Smooth muscle cell (in vitro differentiated cells): ENCODE measurements around the gene ZBTB21. TPM values are rescaled to one million over a fixed set of nuclear protein-coding genes. Genes with fewer than 3 reads are reported as not detected.
A peak's percentile ranks its signal among the peaks of the same experiment; 100 is the strongest.

Experiments used
- DNase-seq: peaks from one replicate; lab custom pipeline; 2025; ENCODE audit not compliant: unreplicated experiment; lab: John Stamatoyannopoulos, UW
- H2AFZ ChIP-seq: fragments of 200-600 bp; sonication (generic); 2 replicates; pipeline ENCODE4 v1.6.0; 2016; ENCODE audit warnings: antibody characterized with exemption, low read depth, mild to moderate bottlenecking
- H3F3A ChIP-seq: fragments of 200-600 bp; sonication (generic); 2 replicates; pipeline ENCODE4 v1.6.0; 2017; ENCODE audit warnings: antibody characterized with exemption, low read depth
- H3K27ac ChIP-seq: fragments of 200-600 bp; sonication (generic); 2 replicates; pipeline ENCODE4 v1.5.1; 2016; ENCODE audit warnings: low read depth, mild to moderate bottlenecking
- H3K27me3 ChIP-seq: fragments of 200-600 bp; sonication (generic); 2 replicates; pipeline ENCODE4 v1.6.1; 2016; ENCODE audit warnings: low read depth, mild to moderate bottlenecking
- H3K36me3 ChIP-seq: fragments of 200-600 bp; sonication (generic); 2 replicates; pipeline ENCODE4 v1.5.1; 2016; ENCODE audit warnings: low read depth
- H3K4me1 ChIP-seq: fragments of 200-600 bp; sonication (generic); 2 replicates; pipeline ENCODE4 v1.5.1; 2016; ENCODE audit warnings: low read depth
- H3K4me2 ChIP-seq: fragments of 200-600 bp; sonication (generic); 2 replicates; pipeline ENCODE4 v1.6.0; 2016; ENCODE audit warnings: mild to moderate bottlenecking
- H3K4me3 ChIP-seq: fragments of 200-600 bp; sonication (generic); 2 replicates; pipeline ENCODE4 v1.5.1; 2016; ENCODE audit warnings: mild to moderate bottlenecking
- H3K79me2 ChIP-seq: fragments of 200-600 bp; sonication (generic); 2 replicates; pipeline ENCODE4 v1.6.0; 2016; ENCODE audit warnings: low read depth, mild to moderate bottlenecking
- H3K9ac ChIP-seq: fragments of 200-600 bp; sonication (generic); 2 replicates; pipeline ENCODE4 v1.6.0; 2016; ENCODE audit warnings: low read depth
- H3K9me3 ChIP-seq: fragments of 200-600 bp; sonication (generic); replicated peaks from 2 replicates; pipeline ENCODE4 v1.5.1; 2016; ENCODE audit warnings: low read depth
- H4K20me1 ChIP-seq: fragments of 200-600 bp; sonication (generic); 2 replicates; pipeline ENCODE4 v1.6.0; 2016; ENCODE audit warnings: low read depth
- WGBS: methylation state at CpG from one replicate; pipeline ENCODE4 v1.1.7; 2016; ENCODE audit warnings: low lambda C conversion rate; 5-methylcytosine and 5-hydroxymethylcytosine counted together
- polyA plus RNA-seq: library from polyadenylated mRNA; unstranded; fragments of >200 nt; fragmentation: Nextera tagmentation; extraction: Ambion mirVana; gene quantifications from 2 replicates; pipeline ENCODE4 v1.2.1, GENCODE V29; 2016
- total RNA-seq: library from RNA; depleted of rRNA; stranded (reverse); fragments of >200 nt; gene quantifications from 2 replicates; pipeline ENCODE4 v1.2.3, GENCODE V29; 2014
- TF ChIP-seq, protein P1 (sequence below): fragments of 200-600 bp; sonication (generic); IDR thresholded peaks from 2 replicates; pipeline ENCODE4 v1.5.1; 2017; ENCODE audit warnings: borderline replicate concordance, mild to moderate bottlenecking, antibody characterized with exemption; ENCODE audit not compliant: insufficient read depth, poor library complexity, severe bottlenecking

The ZBTB21 gene
- total and polyA plus RNA-seq, 2 experiments from 2014 or later: 6.2 to 24.1 TPM

DNA sequence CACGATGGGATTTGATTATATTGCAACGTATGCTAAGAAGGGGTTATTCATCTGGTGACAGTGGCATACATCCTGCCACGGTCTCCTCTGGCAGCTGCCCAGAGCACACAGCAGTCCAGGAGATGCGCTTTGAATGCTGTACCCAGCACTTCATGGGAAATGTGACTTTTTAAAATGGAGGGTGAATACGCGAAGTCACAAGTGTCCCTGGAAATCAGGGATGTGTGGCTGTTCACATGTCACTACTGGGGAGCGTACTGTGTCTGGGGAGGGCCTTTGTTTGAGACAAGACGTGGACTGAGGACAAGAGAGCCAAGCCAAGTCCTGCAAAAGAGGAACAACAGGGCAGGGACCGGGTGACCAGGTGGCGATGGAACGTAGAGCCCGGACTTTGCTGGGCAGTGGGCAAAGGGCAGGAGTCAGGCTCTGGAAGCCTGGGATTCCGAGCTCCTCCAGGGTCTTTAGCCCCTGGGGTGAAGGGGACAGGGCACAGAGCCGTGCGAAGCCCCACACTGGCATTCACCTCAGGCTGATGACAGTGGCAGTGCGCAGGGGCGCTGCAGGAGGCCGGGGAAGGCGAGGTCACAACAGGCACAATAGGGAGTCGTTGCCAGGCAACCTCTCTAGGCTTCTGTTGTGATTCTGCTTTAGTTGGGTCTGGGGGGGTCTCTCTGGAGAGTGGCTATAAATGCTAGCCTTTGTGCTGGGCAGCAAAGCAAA, 11.4 kb upstream of the ZBTB21 start:
- H2AFZ ChIP-seq: no peak overlapping the region
- TF ChIP-seq, protein P1, sequence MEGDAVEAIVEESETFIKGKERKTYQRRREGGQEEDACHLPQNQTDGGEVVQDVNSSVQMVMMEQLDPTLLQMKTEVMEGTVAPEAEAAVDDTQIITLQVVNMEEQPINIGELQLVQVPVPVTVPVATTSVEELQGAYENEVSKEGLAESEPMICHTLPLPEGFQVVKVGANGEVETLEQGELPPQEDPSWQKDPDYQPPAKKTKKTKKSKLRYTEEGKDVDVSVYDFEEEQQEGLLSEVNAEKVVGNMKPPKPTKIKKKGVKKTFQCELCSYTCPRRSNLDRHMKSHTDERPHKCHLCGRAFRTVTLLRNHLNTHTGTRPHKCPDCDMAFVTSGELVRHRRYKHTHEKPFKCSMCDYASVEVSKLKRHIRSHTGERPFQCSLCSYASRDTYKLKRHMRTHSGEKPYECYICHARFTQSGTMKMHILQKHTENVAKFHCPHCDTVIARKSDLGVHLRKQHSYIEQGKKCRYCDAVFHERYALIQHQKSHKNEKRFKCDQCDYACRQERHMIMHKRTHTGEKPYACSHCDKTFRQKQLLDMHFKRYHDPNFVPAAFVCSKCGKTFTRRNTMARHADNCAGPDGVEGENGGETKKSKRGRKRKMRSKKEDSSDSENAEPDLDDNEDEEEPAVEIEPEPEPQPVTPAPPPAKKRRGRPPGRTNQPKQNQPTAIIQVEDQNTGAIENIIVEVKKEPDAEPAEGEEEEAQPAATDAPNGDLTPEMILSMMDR: no peak
- WGBS: 86% methylated on average over 20 of the region's 20 CpGs

GRCh38 chr21:42019706-42020105, 9.5 kb upstream of the ZBTB21 start:
- TF ChIP-seq, protein P1: no peak
- Histone ChIP-seq H3K36me3 (no peaks in the 10 kb centered on the region), H3K4me3 (no peak overlapping the region), H3F3A (no peaks in the 10 kb centered on the region), H4K20me1 (no peaks in the 10 kb centered on the region), H3K4me1 (peaks cover 11% of the 10 kb centered on the region), H2AFZ (no peak overlapping the region), H3K9me3 (no peaks in the 10 kb centered on the region), H3K4me2 (no peak overlapping the region), H3K79me2 (no peaks in the 10 kb centered on the region), H3K27ac (no peak overlapping the region), H3K27me3 (no peaks in the 10 kb centered on the region), H3K9ac (no peak overlapping the region)
- no peak for DNase-seq
- 85% methylated on average over 6 of the region's 6 CpGs for WGBS

More for the DNA sequence above, 11.4 kb upstream of the ZBTB21 start:
- H3K9me3 ChIP-seq: no peaks in the 10 kb centered on the region
- no peaks in the 10 kb centered on the region for H3F3A ChIP-seq
- no peak for DNase-seq
- H3K4me3 ChIP-seq: no peak overlapping the region
- no peaks in the 10 kb centered on the region for H3K79me2 ChIP-seq
- H3K27ac ChIP-seq: no peak overlapping the region
- H4K20me1 ChIP-seq: no peaks in the 10 kb centered on the region
- no peak overlapping the region for H3K9ac ChIP-seq
- peaks cover 11% of the 10 kb centered on the region for H3K4me1 ChIP-seq
- no peaks in the 10 kb centered on the region for H3K27me3 ChIP-seq
- no peak overlapping the region for H3K4me2 ChIP-seq
- H3K36me3 ChIP-seq: no peaks in the 10 kb centered on the region

DNA sequence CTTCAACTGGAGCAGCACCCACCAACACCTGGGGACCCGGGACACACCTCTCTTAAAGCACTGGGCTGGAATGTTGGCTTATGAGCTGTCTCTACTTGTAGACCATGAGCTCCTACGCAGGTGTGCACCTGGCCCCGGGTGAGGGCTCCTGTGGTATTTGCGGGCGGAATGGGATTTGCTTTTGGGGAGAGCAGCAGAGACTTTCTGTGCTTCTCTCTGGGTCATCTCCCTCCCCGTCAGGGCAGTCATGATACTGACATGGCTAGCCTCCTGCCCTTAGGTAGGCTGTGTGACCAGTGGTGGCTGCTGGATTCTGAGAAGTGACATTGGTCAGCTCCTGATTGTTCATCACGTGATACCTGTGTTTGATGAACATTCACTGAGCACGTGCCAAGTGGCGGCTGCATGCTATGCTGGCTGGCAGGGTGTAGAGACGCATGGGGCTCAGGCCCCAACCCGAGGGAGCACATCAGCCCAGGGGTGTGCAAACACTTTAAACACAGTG, 9.0 kb upstream of the ZBTB21 start:
- Histone ChIP-seq H3K9me3 (no peaks in the 10 kb centered on the region), H3K27ac (no peak overlapping the region), H2AFZ (no peak overlapping the region), H3K9ac (no peak overlapping the region), H4K20me1 (no peaks in the 10 kb centered on the region), H3K79me2 (no peaks in the 10 kb centered on the region), H3K4me3 (no peak overlapping the region), H3K4me1 (peaks cover 11% of the 10 kb centered on the region), H3F3A (no peaks in the 10 kb centered on the region), H3K36me3 (no peaks in the 10 kb centered on the region), H3K27me3 (no peaks in the 10 kb centered on the region), H3K4me2 (no peak overlapping the region)
- WGBS: 91% methylated on average over 11 of the region's 11 CpGs
- DNase-seq: no peak
- TF ChIP-seq, protein P1: no peak

GRCh38 chr21:42017022-42017421, 6.9 kb upstream of the ZBTB21 start:
- H3K9ac ChIP-seq: no peak overlapping the region
- TF ChIP-seq, protein P1: no peak
- 96% methylated on average over 2 of the region's 2 CpGs for WGBS
- peak overlapping the region; percentile 85 for H3K27ac ChIP-seq
- no peaks in the 10 kb centered on the region for H3K79me2 ChIP-seq
- no peaks in the 10 kb centered on the region for H3F3A ChIP-seq
- no peaks in the 10 kb centered on the region for H3K36me3 ChIP-seq
- H3K9me3 ChIP-seq: no peaks in the 10 kb centered on the region
- DNase-seq: no peak
- no peak overlapping the region for H2AFZ ChIP-seq
- H3K27me3 ChIP-seq: no peaks in the 10 kb centered on the region
- H3K4me1 ChIP-seq: peaks cover 5% of the 10 kb centered on the region
- no peak overlapping the region for H3K4me2 ChIP-seq
- H4K20me1 ChIP-seq: no peaks in the 10 kb centered on the region
- no peak overlapping the region for H3K4me3 ChIP-seq
